Central memory CD8-positive, alpha-beta T cell (primary cell): ENCODE data around the gene ITGB6.

ENCODE experiments used
- ATAC-seq: fragments of 150-1000 bp; cut with Tn5 transposase; replicated peaks from 2 replicates; pipeline ENCODE4 v1.10.0; 2022; ENCODE audit warnings: mild to moderate bottlenecking, moderate FRiP score, moderate number of reproducible peaks; ENCODE audit not compliant: poor library complexity, severe bottlenecking; ENCODE audit errors: extremely low read depth
- DNase-seq, 2 donors: peaks; one replicate each; pipeline ENCODE4 v3.0.0; 2021; ENCODE audit warnings: low spot score in 2 of 2
- H3K27ac Mint-ChIP-seq: one replicate; pipeline ENCODE4 v1.8.0; 2022; ENCODE audit warnings: low read depth, mild to moderate bottlenecking, moderate library complexity, mixed read lengths
- H3K27me3 Mint-ChIP-seq: one replicate; pipeline ENCODE4 v1.8.0; 2022; ENCODE audit warnings: mixed read lengths
- H3K36me3 Mint-ChIP-seq: one replicate; pipeline ENCODE4 v1.8.0; 2022; ENCODE audit warnings: mild to moderate bottlenecking, moderate library complexity, mixed read lengths; ENCODE audit not compliant: insufficient read depth
- H3K4me1 Mint-ChIP-seq: one replicate; pipeline ENCODE4 v1.8.0; 2022; ENCODE audit warnings: mixed read lengths
- H3K4me3 Mint-ChIP-seq: one replicate; pipeline ENCODE4 v1.8.0; 2022; ENCODE audit warnings: mild to moderate bottlenecking, moderate library complexity, mixed read lengths
- H3K9me3 Mint-ChIP-seq: one replicate; pipeline ENCODE4 v1.8.0; 2022; ENCODE audit warnings: mixed read lengths

ITGB6 gene

DNA sequence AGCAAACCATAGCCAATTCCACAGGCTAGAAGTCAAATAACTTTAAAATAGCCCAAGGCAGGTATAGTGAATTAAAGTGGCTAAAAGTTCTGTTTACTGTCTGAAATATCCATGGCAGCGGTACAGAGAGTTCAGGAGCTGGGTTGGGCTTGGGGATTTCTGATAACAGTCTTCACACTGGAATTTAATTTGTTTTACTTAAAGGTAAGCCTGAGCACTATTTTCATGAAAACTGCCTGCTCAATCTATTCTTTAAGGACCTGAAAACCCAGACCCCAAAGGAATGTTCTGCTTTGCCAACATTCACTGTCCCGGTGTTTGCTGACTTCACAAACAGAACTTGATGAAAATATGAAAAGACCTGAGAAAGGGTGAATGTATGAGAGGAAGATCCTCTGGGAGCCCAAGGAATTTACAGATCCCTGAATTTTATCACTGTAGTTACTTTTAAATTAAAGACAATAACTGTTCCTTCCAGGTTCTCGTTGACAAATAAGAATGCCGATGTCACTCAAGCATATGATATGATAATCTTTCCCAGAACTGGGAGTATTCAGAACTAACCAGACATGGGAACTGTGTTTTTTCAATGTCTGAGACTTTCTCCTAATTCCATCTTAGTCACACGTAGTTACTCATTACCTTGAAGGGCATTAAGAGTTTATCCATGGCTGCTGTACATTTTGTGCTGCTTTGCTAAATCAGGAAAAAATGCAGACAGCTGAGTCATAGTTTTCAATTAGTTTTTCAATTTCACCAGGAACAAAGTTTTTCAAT is 28.3 kb upstream of the ITGB6 start:
- no peak for DNase-seq
- Mint-ChIP-seq H3K4me3 (no peak overlapping the region), H3K9me3 (no peaks in the 10 kb centered on the region), H3K27me3 (no peaks in the 10 kb centered on the region), H3K4me1 (no peaks in the 10 kb centered on the region), H3K36me3 (no peaks in the 10 kb centered on the region), H3K27ac (no peak overlapping the region)
- ATAC-seq = no peak

DNA sequence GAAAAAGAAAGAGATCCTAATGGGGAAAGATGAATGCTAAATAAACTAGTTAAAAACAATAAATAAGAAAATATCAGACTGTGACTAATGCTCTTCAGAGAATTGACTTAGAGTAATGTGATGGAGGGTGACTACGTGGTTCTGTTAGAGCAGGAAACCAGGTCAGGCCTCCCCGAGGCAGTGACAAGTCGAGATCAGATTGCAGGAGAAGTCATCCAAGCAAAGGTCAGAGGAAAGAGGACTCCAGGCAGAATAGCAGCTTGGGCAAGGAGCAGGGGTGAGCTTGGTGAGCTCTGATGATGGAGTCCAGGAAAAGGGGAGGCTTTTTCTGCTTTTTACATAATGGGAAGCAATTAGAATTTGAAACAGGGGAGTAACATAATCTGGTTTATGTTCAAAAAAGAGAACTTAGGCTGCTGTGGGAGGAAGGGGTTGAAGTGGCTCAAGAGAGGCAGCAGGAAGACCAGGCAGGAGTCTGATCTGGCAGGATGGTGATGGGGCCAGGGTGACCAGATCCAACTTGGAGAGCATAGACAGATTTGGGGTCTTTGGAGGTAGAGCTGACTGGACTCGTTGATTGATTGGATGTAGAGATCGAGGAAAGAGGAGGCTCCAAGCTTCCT is 27.3 kb upstream of the ITGB6 start:
- H3K27ac Mint-ChIP-seq = no peak overlapping the region
- no peak overlapping the region for H3K4me3 Mint-ChIP-seq
- ATAC-seq (no peak), DNase-seq (no peak)
- H3K4me1 Mint-ChIP-seq = no peaks in the 10 kb centered on the region
- H3K9me3 Mint-ChIP-seq = no peaks in the 10 kb centered on the region
- no peaks in the 10 kb centered on the region for H3K27me3 Mint-ChIP-seq
- H3K36me3 Mint-ChIP-seq = no peaks in the 10 kb centered on the region

DNA sequence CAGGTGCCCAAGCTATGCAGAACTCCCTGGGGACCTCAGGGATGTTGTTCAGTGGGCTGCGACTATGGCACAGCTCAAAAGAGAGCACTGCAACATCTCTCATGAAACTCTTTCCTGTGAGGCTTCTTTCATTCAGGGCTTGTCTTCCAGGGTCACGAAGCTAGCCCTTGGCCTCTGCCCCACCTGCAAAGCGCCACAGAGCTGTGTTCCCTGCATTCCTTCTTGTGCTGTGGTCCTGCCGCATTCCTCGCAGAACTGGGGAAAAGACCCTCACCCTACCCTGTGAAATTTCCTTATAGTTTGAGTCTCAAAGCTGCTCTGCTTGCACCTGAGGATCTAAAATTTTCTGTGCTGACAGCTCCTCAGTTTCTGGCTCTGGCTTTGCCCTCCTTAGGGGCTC is 26.3 kb upstream of the ITGB6 start:
- Mint-ChIP-seq H3K27ac (no peak overlapping the region), H3K4me1 (no peaks in the 10 kb centered on the region), H3K36me3 (no peaks in the 10 kb centered on the region), H3K27me3 (no peaks in the 10 kb centered on the region), H3K4me3 (no peak overlapping the region), H3K9me3 (no peaks in the 10 kb centered on the region)
- ATAC-seq (no peak), DNase-seq (no peak)

DNA sequence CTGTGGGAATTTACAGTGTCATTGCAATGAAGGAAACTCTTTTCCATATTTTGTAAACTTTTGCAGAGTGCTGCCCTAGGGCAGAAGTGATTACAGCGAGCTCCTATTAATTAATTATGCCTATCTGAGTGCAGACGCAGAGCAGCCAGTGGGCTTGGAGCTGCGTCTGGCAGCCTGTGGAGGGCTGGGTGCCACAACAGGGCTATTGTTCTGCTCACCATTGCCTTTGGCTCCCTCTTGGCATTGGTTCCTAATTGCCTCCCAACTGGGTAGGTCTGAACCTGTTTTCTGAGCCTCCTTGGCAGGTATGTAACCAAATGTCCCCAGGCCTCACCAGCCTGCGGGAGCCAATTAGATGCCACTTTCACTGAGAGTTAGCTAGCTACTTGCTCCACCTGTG is 25.6 kb upstream of the ITGB6 start:
- no peaks in the 10 kb centered on the region for H3K9me3 Mint-ChIP-seq
- DNase-seq (no peak), ATAC-seq (no peak)
- no peaks in the 10 kb centered on the region for H3K27me3 Mint-ChIP-seq
- H3K36me3 Mint-ChIP-seq = no peaks in the 10 kb centered on the region
- H3K27ac Mint-ChIP-seq = no peak overlapping the region
- no peak overlapping the region for H3K4me3 Mint-ChIP-seq
- H3K4me1 Mint-ChIP-seq = peaks cover 6% of the 10 kb centered on the region

DNA sequence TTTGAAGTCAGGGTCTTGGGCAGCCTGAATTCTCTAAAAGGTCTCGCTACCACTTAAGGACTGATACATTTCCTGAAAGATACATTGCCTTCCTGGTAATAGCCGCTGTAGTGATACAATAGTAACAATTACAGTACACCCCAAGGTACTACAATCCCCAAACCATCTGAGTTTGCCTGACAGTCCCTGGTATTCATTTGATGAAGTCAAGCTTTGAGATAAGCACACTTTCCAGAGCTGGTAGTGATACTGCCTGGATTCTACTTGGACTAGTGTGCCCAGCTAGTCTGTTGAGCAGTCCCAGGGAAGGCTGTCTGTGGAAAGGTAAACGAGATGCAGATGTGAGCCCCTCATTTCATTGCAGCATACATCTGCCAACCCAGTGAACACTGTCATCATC is 24.4 kb upstream of the ITGB6 start:
- Mint-ChIP-seq H3K9me3 (no peaks in the 10 kb centered on the region), H3K27me3 (no peaks in the 10 kb centered on the region), H3K4me1 (peaks cover 8% of the 10 kb centered on the region), H3K4me3 (no peak overlapping the region), H3K27ac (no peak overlapping the region), H3K36me3 (no peaks in the 10 kb centered on the region)
- ATAC-seq (no peak), DNase-seq (no peak)

DNA sequence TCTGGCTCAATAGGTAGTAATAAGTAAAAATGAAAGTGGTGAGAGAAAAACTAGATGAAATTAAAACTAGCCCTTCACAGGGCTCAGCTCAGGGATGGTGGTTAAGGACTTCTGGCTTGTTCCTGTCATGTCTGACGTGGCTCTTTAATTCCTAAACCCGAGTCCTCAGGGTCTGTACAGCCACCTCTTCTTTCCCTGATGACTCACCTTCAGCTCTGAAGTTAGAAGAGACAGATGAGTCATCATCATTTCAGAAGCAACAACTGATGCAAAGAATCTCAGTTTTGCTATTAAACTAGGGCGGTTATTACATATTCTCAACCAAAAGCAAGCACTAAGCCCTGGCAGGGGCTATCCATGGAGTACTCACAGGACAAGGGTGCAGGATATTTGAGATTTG is 24.0 kb upstream of the ITGB6 start:
- ATAC-seq (peak; percentile 60), DNase-seq (no peak)
- Mint-ChIP-seq H3K27ac (no peak overlapping the region), H3K4me3 (no peak overlapping the region), H3K27me3 (no peaks in the 10 kb centered on the region), H3K4me1 (peaks cover 8% of the 10 kb centered on the region), H3K9me3 (no peaks in the 10 kb centered on the region), H3K36me3 (no peaks in the 10 kb centered on the region)

DNA sequence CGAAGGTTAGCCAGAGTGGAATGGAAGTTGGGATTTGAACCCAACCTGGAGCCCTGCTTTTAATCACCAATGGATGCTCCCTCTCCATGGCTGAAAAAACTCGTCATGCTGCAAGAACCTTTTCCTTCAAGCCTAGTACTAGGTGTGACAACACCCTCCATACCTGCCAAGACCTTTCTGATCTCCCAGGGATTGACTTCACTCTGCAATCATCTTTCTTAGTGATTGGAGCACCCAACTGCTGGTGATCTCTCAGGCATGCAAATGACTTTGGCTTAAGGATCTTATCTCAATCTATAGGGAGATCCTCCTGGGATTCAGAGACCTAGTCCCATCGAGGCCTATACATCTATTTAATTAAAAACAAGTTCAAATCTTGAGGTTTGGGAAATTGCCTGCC is 23.5 kb upstream of the ITGB6 start:
- Mint-ChIP-seq H3K27me3 (no peaks in the 10 kb centered on the region), H3K9me3 (no peaks in the 10 kb centered on the region), H3K27ac (no peak overlapping the region), H3K4me3 (no peak overlapping the region), H3K36me3 (no peaks in the 10 kb centered on the region), H3K4me1 (peaks cover 8% of the 10 kb centered on the region)
- no peak for ATAC-seq
- no peak for DNase-seq

DNA sequence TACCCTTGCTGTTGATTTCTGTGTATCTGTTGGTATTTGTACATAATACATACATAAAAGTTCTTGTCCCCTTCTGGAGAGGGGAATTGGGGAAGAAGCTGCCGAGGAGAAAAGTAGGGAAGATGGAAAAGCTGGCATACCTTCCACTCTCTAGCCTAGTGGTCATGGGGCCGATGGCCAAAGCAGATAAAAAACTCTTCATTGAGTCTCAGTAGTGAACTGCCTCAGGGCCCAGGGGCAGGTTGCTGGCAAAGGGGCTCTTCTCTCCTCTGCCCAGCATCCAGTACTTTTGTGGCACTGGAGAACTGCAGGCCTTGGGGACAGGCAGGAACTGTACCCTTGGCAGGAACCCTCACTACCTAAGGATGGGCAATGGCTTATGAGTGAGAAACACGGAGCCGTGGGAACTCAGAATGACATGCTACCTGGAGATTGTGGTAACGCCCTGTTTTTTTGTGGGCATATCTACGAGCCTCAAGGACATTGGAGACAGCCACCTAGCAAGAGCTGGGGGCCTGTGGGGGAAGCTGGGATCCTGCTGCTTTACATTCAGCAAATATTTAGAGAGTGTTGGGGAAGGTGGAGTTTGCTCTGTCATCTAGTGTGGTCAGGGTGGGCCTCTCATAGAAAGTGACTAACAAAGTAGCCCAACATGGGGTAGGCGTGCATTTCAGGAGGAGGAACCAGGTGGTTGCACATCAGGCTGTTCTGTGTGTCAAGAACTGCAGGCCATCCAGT is 22.6 kb upstream of the ITGB6 start:
- ATAC-seq = no peak
- no peak overlapping the region for H3K27ac Mint-ChIP-seq

DNA sequence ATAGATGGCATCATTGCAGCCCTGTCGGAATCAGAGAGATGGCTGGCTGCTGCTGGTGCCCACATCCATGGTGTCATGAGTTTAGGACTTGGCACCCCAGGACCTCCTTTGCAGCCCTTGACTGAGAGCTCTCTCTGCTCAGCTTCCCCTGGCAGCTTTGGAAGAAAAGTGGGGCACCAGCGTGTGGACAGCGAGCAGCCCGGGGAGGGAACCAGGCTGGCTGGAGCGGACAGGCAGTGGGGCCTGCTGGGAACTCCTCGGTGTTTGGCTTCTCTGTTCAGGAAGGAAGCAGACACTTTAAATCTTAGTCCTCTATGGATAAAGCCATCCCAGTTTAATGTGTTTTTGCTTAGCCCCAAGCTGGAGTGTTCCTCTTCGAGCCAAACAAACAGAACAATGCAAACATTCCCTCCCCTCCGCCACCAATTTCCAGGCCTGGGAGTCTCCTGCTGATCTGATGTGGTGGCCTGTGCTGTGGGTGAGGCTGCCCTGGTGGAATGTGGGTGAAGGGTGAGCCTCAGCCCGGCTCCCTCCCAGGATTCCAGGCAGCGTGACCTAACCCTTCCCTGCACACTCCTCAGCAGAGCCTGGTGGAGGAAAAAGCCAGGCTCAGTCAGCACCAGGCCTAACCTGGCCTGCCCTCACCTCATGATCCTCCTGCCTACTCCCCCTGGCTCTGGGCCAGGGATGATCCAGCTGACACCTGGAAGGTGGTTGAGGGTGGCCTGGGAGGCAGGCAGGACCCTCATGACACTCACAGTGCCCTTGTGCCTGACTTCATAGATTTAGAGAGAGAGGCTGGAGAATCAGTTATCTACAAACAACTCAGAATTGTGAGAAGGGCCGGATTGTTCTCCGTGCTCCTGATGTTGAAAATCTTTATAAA is 21.6 kb upstream of the ITGB6 start:
- peaks cover 7% of the 10 kb centered on the region for H3K27me3 Mint-ChIP-seq
- no peak overlapping the region for H3K4me3 Mint-ChIP-seq
- peaks cover 8% of the 10 kb centered on the region for H3K4me1 Mint-ChIP-seq
- H3K9me3 Mint-ChIP-seq = no peaks in the 10 kb centered on the region
- DNase-seq = no peak
- ATAC-seq = no peak
- no peaks in the 10 kb centered on the region for H3K36me3 Mint-ChIP-seq
- H3K27ac Mint-ChIP-seq = peak overlapping the region; percentile 65

More for the DNA sequence above, 22.6 kb upstream of the ITGB6 start:
- Mint-ChIP-seq H3K4me1 (peaks cover 8% of the 10 kb centered on the region), H3K36me3 (no peaks in the 10 kb centered on the region), H3K27me3 (no peaks in the 10 kb centered on the region), H3K9me3 (no peaks in the 10 kb centered on the region), H3K4me3 (no peak overlapping the region)
- no peak for DNase-seq

DNA sequence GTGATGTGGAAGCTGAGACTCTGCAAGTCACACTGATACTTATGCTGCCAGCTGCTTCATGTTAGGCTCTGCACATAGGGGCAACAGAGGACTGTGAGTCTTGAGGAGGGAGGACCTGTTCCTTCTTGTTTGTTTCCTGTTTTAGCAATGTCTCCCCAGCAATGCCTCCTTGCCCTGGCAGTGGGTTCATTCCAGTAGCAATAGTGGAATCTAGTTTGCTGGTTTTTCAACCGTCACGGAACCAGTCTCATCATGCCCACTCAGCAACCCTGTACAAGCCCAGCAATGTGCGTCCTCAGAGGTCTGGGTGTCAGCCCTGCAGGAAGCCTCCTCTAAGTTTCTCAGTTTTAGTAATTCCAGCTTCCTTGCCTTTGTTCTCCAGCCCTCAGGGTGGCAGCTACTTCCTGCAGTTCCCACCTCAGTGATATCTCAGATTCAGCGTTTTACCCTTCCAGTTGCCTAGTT is 20.5 kb upstream of the ITGB6 start:
- Mint-ChIP-seq H3K4me3 (no peak overlapping the region), H3K27me3 (peaks cover 17% of the 10 kb centered on the region), H3K9me3 (no peaks in the 10 kb centered on the region), H3K27ac (no peak overlapping the region), H3K36me3 (no peaks in the 10 kb centered on the region), H3K4me1 (peaks cover 8% of the 10 kb centered on the region)
- no peak for DNase-seq
- no peak for ATAC-seq

DNA sequence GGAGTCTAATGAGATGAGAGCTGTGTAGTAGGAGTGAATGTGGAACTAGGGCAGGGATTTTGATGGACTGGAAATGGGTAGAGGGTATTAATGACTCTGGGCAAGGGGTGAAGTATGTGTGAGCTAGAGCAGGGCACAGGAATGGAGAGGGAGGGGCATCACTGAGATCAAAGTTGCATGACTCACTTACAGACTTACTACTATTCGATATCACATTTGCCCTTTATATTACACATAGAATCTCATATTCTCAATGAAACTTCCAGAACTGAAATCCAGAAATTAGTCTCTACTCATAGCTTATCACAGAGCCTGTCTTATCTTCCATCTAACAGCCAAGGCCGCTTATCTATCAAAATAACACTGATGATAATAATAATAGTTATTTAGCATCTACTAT is 20.0 kb upstream of the ITGB6 start:
- no peak overlapping the region for H3K27ac Mint-ChIP-seq

More for the DNA sequence above, 20.0 kb upstream of the ITGB6 start:
- H3K36me3 Mint-ChIP-seq = no peaks in the 10 kb centered on the region
- no peaks in the 10 kb centered on the region for H3K9me3 Mint-ChIP-seq
- ATAC-seq (no peak), DNase-seq (no peak)
- H3K4me1 Mint-ChIP-seq = peaks cover 8% of the 10 kb centered on the region
- no peak overlapping the region for H3K4me3 Mint-ChIP-seq
- peaks cover 23% of the 10 kb centered on the region for H3K27me3 Mint-ChIP-seq
